ENCODE results near the gene COPB2. TPM values are rescaled to one million over a fixed set of nuclear protein-coding genes. Genes with fewer than 3 reads are reported as not detected.

The COPB2 gene
- total and polyA plus RNA-seq, 2 of the 8 experiments (the other 6 are each of a cell fraction or from before 2014, with no cell fraction given): 40.3 to 119 TPM

- TF ChIP-seq CHD7 (IDR thresholded peaks at IDR 0.05; ENCODE audit: insufficient replicate concordance, low read length) (no peak), JUND (IDR thresholded peaks at IDR 0.05; ENCODE audit: low read length) (no peak), BACH1 (IDR thresholded peaks at IDR 0.05; ENCODE audit: low read length) (no peak), KDM1A (IDR thresholded peaks at IDR 0.05; ENCODE audit: borderline replicate concordance, low read length) (no peak), SIRT6 (IDR thresholded peaks at IDR 0.05; ENCODE audit: low read length) (no peak), HDAC6 (IDR thresholded peaks at IDR 0.05; ENCODE audit: low read depth, low read length) (no peak), ATF3 (IDR thresholded peaks at IDR 0.05; ENCODE audit: insufficient read depth, low read depth, low read length) (no peak), SUZ12 (IDR thresholded peaks at IDR 0.05; ENCODE audit: low read length) (no peak)
Measured at GRCh38 chr3:139307601-139308555, 81.6 kb downstream of the COPB2 start (continued).

Data from H1 (cell line).